Measurements from ENCODE around the gene BLCAP. TPM values are rescaled to one million over a fixed set of nuclear protein-coding genes. Genes with fewer than 3 reads are reported as not detected.

BLCAP gene
- total RNA-seq, 1 donor from 2014 or later = 36.3 TPM

GRCh38 chr20:37520419-37520955 lies 7.2 kb downstream of the BLCAP start:
- DNase-seq (ENCODE audit: low read depth) = no peak
- no peak for TF ChIP-seq CTCF (IDR thresholded peaks at IDR 0.05; ENCODE audit: insufficient read depth, low read length, poor library complexity, severe bottlenecking)
- H3K36me3 ChIP-seq (ENCODE audit: control insufficient read depth, insufficient read depth, low read length) = peaks cover 1% of the 10 kb centered on the region
- no peaks in the 10 kb centered on the region for H3K27me3 ChIP-seq (ENCODE audit: control insufficient read depth, insufficient read depth, low read length)
- no peak overlapping the region for H3K4me3 ChIP-seq (ENCODE audit: low read depth, low read length)

- Histone ChIP-seq H3K4me3 (ENCODE audit: low read depth, low read length) (no peak overlapping the region), H3K36me3 (ENCODE audit: control insufficient read depth, insufficient read depth, low read length) (peaks cover 1% of the 10 kb centered on the region), H3K27me3 (ENCODE audit: control insufficient read depth, insufficient read depth, low read length) (no peaks in the 10 kb centered on the region)
- TF ChIP-seq CTCF (IDR thresholded peaks at IDR 0.05; ENCODE audit: insufficient read depth, low read length, poor library complexity, severe bottlenecking) = no peak
- no peak for DNase-seq (ENCODE audit: low read depth)
These were observed 7.9 kb downstream of the BLCAP start for GRCh38 chr20:37519508-37520418.

GRCh38 chr20:37518606-37519507 lies 8.8 kb downstream of the BLCAP start:
- no peaks in the 10 kb centered on the region for H3K27me3 ChIP-seq (ENCODE audit: control insufficient read depth, insufficient read depth, low read length)
- DNase-seq (ENCODE audit: low read depth) = no peak
- no peak overlapping the region for H3K4me3 ChIP-seq (ENCODE audit: low read depth, low read length)
- no peak for TF ChIP-seq CTCF (IDR thresholded peaks at IDR 0.05; ENCODE audit: insufficient read depth, low read length, poor library complexity, severe bottlenecking)
- H3K36me3 ChIP-seq (ENCODE audit: control insufficient read depth, insufficient read depth, low read length) = peaks cover 4% of the 10 kb centered on the region

- Histone ChIP-seq H3K27me3 (ENCODE audit: control insufficient read depth, insufficient read depth, low read length) (no peaks in the 10 kb centered on the region), H3K4me3 (ENCODE audit: low read depth, low read length) (no peak overlapping the region), H3K36me3 (ENCODE audit: control insufficient read depth, insufficient read depth, low read length) (peaks cover 4% of the 10 kb centered on the region)
- TF ChIP-seq CTCF (IDR thresholded peaks at IDR 0.05; ENCODE audit: insufficient read depth, low read length, poor library complexity, severe bottlenecking) = no peak
- no peak for DNase-seq (ENCODE audit: low read depth)
These were observed 9.6 kb downstream of the BLCAP start for GRCh38 chr20:37518059-37518458.

- Histone ChIP-seq H3K27me3 (ENCODE audit: control insufficient read depth, insufficient read depth, low read length) (no peaks in the 10 kb centered on the region), H3K36me3 (ENCODE audit: control insufficient read depth, insufficient read depth, low read length) (peaks cover 4% of the 10 kb centered on the region), H3K4me3 (ENCODE audit: low read depth, low read length) (no peak overlapping the region)
- no peak for DNase-seq (ENCODE audit: low read depth)
- no peak for TF ChIP-seq CTCF (IDR thresholded peaks at IDR 0.05; ENCODE audit: insufficient read depth, low read length, poor library complexity, severe bottlenecking)
These were observed 10.6 kb downstream of the BLCAP start for GRCh38 chr20:37516811-37517750.
